Activated T-helper 2 cell treated with anti-CD3 and anti-CD28 coated beads, Interferon-gamma antibody, Interleukin-2, Interleukin-4, amounts not matched to agents 10 μg/mL and 5 μg/mL and 100 μg/mL, durations not matched to agents 14 hours and 24 hours and 36 hours (primary cell): ENCODE results near the gene LAMA3. TPM values are rescaled to one million over a fixed set of nuclear protein-coding genes. Genes with fewer than 3 reads are reported as not detected.

Experiments used
- DNase-seq: peaks from one replicate; pipeline ENCODE4 v3.0.0; 2021; ENCODE audit warnings: low spot score
- H3K27ac Mint-ChIP-seq: one replicate; pipeline ENCODE4 v1.8.0; 2021; ENCODE audit warnings: mixed read lengths
- H3K27me3 Mint-ChIP-seq: one replicate; pipeline ENCODE4 v1.8.0; 2021; ENCODE audit warnings: low read depth, mixed read lengths
- H3K36me3 Mint-ChIP-seq: one replicate; pipeline ENCODE4 v1.8.0; 2021; ENCODE audit warnings: low read depth, mixed read lengths
- H3K4me1 Mint-ChIP-seq: one replicate; pipeline ENCODE4 v1.8.0; 2021; ENCODE audit warnings: low read depth, mixed read lengths
- H3K4me3 Mint-ChIP-seq: one replicate; pipeline ENCODE4 v1.8.0; 2021; ENCODE audit warnings: low read depth, mild to moderate bottlenecking, moderate library complexity, mixed read lengths
- H3K9me3 Mint-ChIP-seq: one replicate; pipeline ENCODE4 v1.8.0; 2021; ENCODE audit warnings: mixed read lengths
- intact Hi-C: fragments of 100-400 bp; cut with micrococcal nuclease; formaldehyde crosslinking; loops from one replicate; pipeline ENCODE4 v1.15.1; 2023
- total RNA-seq: library from RNA; stranded (reverse); gene quantifications from 2 replicates; pipeline ENCODE4 v1.2.3, GENCODE V29; 2022

LAMA3 gene
- total RNA-seq, 1 donor from 2014 or later = not detected

- peaks cover 10% of the 10 kb centered on the region for H3K36me3 Mint-ChIP-seq
- H3K27me3 Mint-ChIP-seq = no peaks in the 10 kb centered on the region
- no peak overlapping the region for H3K4me3 Mint-ChIP-seq
- H3K9me3 Mint-ChIP-seq = peaks cover 3% of the 10 kb centered on the region
- no peak overlapping the region for H3K27ac Mint-ChIP-seq
- H3K4me1 Mint-ChIP-seq = peaks cover 57% of the 10 kb centered on the region
- DNase-seq = no peak
- intact Hi-C loops = loop anchor here (5.0 kb wide), 1 partner anchor 40 kb away; no protein-coding TSS in a partner anchor
Observed at GRCh38 chr18:23867006-23867405, 177.8 kb downstream of the LAMA3 start.

GRCh38 chr18:23868136-23868785 is 179.0 kb downstream of the LAMA3 start:
- H3K9me3 Mint-ChIP-seq = peaks cover 3% of the 10 kb centered on the region
- DNase-seq = no peak
- H3K27me3 Mint-ChIP-seq = peaks cover 8% of the 10 kb centered on the region
- intact Hi-C loops = loop anchor here (5.0 kb wide), 1 partner anchor 41 kb away; no protein-coding TSS in a partner anchor
- H3K36me3 Mint-ChIP-seq = peaks cover 10% of the 10 kb centered on the region
- H3K27ac Mint-ChIP-seq = no peak overlapping the region
- H3K4me3 Mint-ChIP-seq = no peak overlapping the region
- H3K4me1 Mint-ChIP-seq = peaks cover 59% of the 10 kb centered on the region

GRCh38 chr18:23870676-23871380 is 181.6 kb downstream of the LAMA3 start:
- peaks cover 39% of the 10 kb centered on the region for H3K4me1 Mint-ChIP-seq
- H3K27me3 Mint-ChIP-seq = peaks cover 19% of the 10 kb centered on the region
- no peak overlapping the region for H3K27ac Mint-ChIP-seq
- intact Hi-C loops = loop anchor here (10.0 kb wide), 1 partner anchor 54 kb away; no protein-coding TSS in a partner anchor
- no peaks in the 10 kb centered on the region for H3K36me3 Mint-ChIP-seq
- no peaks in the 10 kb centered on the region for H3K9me3 Mint-ChIP-seq
- no peak for DNase-seq
- no peak overlapping the region for H3K4me3 Mint-ChIP-seq

DNA sequence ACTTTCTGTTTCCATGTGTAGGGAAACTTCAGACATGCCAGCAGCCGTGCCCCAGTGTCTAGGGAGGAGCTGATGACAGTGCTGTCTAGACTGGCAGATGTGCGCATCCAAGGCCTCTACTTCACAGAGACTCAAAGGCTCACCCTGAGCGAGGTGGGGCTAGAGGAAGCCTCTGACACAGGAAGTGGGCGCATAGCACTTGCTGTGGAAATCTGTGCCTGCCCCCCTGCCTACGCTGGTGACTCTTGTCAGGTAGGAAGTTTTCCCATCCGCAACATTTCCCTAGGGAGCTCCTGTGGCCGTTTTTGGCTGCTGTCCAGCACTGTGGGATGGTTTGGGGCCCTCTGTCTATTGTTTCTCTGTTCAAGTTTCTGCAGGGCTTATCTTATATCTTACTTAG is 182.2 kb downstream of the LAMA3 start:
- Mint-ChIP-seq H3K27me3 (peaks cover 22% of the 10 kb centered on the region), H3K36me3 (no peaks in the 10 kb centered on the region), H3K9me3 (no peaks in the 10 kb centered on the region), H3K4me1 (peaks cover 33% of the 10 kb centered on the region), H3K4me3 (no peak overlapping the region), H3K27ac (no peak overlapping the region)
- peak; percentile 20 for DNase-seq
- intact Hi-C loops = loop anchor here (10.0 kb wide), 1 partner anchor 53 kb away; no protein-coding TSS in a partner anchor

GRCh38 chr18:23872701-23873550 is 183.7 kb downstream of the LAMA3 start:
- Mint-ChIP-seq H3K27me3 (peaks cover 30% of the 10 kb centered on the region), H3K36me3 (no peaks in the 10 kb centered on the region), H3K27ac (no peak overlapping the region), H3K4me1 (peaks cover 26% of the 10 kb centered on the region), H3K9me3 (no peaks in the 10 kb centered on the region), H3K4me3 (no peak overlapping the region)
- intact Hi-C loops = loop anchor here (10.0 kb wide), 1 partner anchor 52 kb away; no protein-coding TSS in a partner anchor
- DNase-seq = no peak

- Mint-ChIP-seq H3K36me3 (no peaks in the 10 kb centered on the region), H3K9me3 (no peaks in the 10 kb centered on the region), H3K4me3 (no peak overlapping the region), H3K27me3 (peaks cover 40% of the 10 kb centered on the region), H3K4me1 (peaks cover 15% of the 10 kb centered on the region), H3K27ac (no peak overlapping the region)
- intact Hi-C loops = loop anchor here (10.0 kb wide), 1 partner anchor 49 kb away; no protein-coding TSS in a partner anchor
- no peak for DNase-seq
Observed at GRCh38 chr18:23875966-23876895, 187.0 kb downstream of the LAMA3 start.

GRCh38 chr18:23876921-23877320 is 187.7 kb downstream of the LAMA3 start:
- intact Hi-C loops = loop anchor here (10.0 kb wide), 1 partner anchor 48 kb away; no protein-coding TSS in a partner anchor
- DNase-seq = no peak
- H3K9me3 Mint-ChIP-seq = no peaks in the 10 kb centered on the region
- H3K4me1 Mint-ChIP-seq = peaks cover 10% of the 10 kb centered on the region
- H3K4me3 Mint-ChIP-seq = no peak overlapping the region
- H3K27me3 Mint-ChIP-seq = peaks cover 40% of the 10 kb centered on the region
- no peaks in the 10 kb centered on the region for H3K36me3 Mint-ChIP-seq
- no peak overlapping the region for H3K27ac Mint-ChIP-seq

GRCh38 chr18:23877371-23877770 is 188.1 kb downstream of the LAMA3 start:
- Mint-ChIP-seq H3K27ac (no peak overlapping the region), H3K36me3 (no peaks in the 10 kb centered on the region), H3K4me3 (no peak overlapping the region), H3K4me1 (peaks cover 6% of the 10 kb centered on the region), H3K9me3 (no peaks in the 10 kb centered on the region), H3K27me3 (peaks cover 40% of the 10 kb centered on the region)
- no peak for DNase-seq
- intact Hi-C loops = loop anchor here (10.0 kb wide), 1 partner anchor 47 kb away; no protein-coding TSS in a partner anchor

- no peak for DNase-seq
- intact Hi-C loops = loop anchor here (10.0 kb wide), 1 partner anchor 46 kb away; no protein-coding TSS in a partner anchor
- Mint-ChIP-seq H3K36me3 (no peaks in the 10 kb centered on the region), H3K4me1 (peaks cover 5% of the 10 kb centered on the region), H3K27ac (no peak overlapping the region), H3K9me3 (no peaks in the 10 kb centered on the region), H3K27me3 (peaks cover 31% of the 10 kb centered on the region), H3K4me3 (no peak overlapping the region)
Observed at GRCh38 chr18:23878336-23878900, 189.2 kb downstream of the LAMA3 start.

GRCh38 chr18:23879126-23879525 is 189.9 kb downstream of the LAMA3 start:
- peaks cover 7% of the 10 kb centered on the region for H3K4me1 Mint-ChIP-seq
- no peak overlapping the region for H3K4me3 Mint-ChIP-seq
- no peaks in the 10 kb centered on the region for H3K36me3 Mint-ChIP-seq
- no peak for DNase-seq
- H3K27me3 Mint-ChIP-seq = peaks cover 27% of the 10 kb centered on the region
- intact Hi-C loops = loop anchor here (10.0 kb wide), 1 partner anchor 46 kb away; no protein-coding TSS in a partner anchor
- no peak overlapping the region for H3K27ac Mint-ChIP-seq
- H3K9me3 Mint-ChIP-seq = no peaks in the 10 kb centered on the region

DNA sequence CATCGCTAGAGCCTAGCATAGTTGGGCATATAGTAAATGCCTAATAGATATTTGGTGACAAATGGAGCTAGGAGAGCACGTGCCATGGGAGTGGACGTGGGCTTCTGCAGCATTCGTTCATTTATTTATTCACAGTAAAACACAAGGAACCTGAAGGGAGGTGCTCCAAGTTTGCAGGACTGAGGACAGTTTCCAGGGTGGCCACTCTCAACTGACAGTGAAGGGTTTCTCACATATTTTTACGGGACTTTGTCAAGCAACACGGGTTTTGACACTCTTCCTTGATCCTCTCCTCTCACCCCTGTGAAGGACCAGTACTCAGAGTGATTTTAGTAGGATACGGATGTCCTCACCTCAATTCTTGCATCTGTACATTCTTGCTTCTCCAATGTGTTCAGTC is 190.3 kb downstream of the LAMA3 start:
- Mint-ChIP-seq H3K4me1 (peaks cover 9% of the 10 kb centered on the region), H3K27ac (no peak overlapping the region), H3K4me3 (no peak overlapping the region), H3K36me3 (no peaks in the 10 kb centered on the region), H3K9me3 (no peaks in the 10 kb centered on the region), H3K27me3 (peaks cover 26% of the 10 kb centered on the region)
- DNase-seq = no peak
- intact Hi-C loops = loop anchor here (10.0 kb wide), 1 partner anchor 45 kb away; no protein-coding TSS in a partner anchor
